ENCODE data around the gene BUD31.
"Not testable (repeated sequence)": the region's sequence is repeated elsewhere in the genome, so short reads cannot be mapped to it uniquely, and the experiment has no call there.

Gene BUD31

GRCh38 chr7:99431756-99432540, 23.2 kb downstream of the BUD31 start:
- not testable (repeated sequence) for DNase-seq (ENCODE audit: low read depth in 2 of 2)

DNA sequence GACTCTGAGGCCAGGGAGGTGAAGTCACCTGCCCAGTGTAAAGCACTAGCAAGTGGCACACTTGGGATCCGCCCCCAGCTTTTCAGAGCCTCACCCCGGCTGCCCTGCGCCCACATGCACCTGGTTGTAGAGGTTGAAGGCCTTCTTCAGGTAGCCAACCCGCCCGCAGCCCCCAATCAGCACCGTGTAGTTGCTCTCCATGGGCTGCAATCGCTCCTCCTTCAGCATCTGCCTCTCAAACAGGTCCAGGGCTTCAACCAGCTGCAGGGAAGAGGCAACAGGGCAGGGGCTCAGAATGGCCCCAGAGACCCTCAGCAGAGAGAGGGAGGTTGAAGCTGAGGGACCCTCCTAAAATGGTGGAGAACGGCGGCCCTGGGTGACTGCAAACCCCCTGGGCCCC, 24.4 kb downstream of the BUD31 start:
- no peak for DNase-seq (ENCODE audit: low read depth in 2 of 2)

- no peak for DNase-seq (ENCODE audit: low read depth in 2 of 2)
These were observed 29.3 kb downstream of the BUD31 start for GRCh38 chr7:99437946-99438572.

- peak; percentile 80 to 85 for DNase-seq (ENCODE audit: low read depth in 2 of 2)
These were observed 30.1 kb downstream of the BUD31 start, which contains the start of the genes CPSF4 and PTCD1 for GRCh38 chr7:99438573-99439480. CPSF4 (plus strand) TSS chr7:99438943; CDS start chr7:99439083, 140 bp downstream. PTCD1 (minus strand) TSS chr7:99438798; CDS start chr7:99435242, 3,556 bp downstream.

DNA sequence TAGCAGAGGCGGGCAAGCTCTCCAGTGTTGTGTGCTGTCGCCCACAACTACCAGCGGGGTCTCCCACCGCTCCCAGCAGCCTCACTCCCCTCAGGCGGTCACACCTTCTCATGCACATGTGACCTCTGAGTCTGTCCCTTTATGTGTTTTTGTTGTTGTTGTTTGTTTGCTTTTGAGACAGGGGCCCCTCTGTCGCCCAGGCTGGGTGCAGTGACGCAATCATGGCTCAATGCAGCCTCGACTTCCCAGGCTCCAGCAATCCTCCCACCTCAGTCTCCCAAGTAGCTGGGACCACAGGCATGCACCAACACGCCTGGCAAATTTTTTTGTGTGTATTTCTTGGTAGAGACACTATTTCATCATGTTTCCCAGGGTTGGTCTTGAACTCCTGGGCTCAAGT, 31.4 kb downstream of the BUD31 start:
- DNase-seq (ENCODE audit: low read depth in 2 of 2), result no peak

GRCh38 chr7:99446096-99446495, 37.3 kb downstream of the BUD31 start:
- no peak for DNase-seq (ENCODE audit: low read depth in 2 of 2)

GRCh38 chr7:99447943-99448342, 39.2 kb downstream of the BUD31 start:
- no peak for DNase-seq (ENCODE audit: low read depth in 2 of 2)

- DNase-seq (ENCODE audit: low read depth in 2 of 2), result no peak
These were observed 40.1 kb downstream of the BUD31 start for GRCh38 chr7:99448855-99449254.

DNA sequence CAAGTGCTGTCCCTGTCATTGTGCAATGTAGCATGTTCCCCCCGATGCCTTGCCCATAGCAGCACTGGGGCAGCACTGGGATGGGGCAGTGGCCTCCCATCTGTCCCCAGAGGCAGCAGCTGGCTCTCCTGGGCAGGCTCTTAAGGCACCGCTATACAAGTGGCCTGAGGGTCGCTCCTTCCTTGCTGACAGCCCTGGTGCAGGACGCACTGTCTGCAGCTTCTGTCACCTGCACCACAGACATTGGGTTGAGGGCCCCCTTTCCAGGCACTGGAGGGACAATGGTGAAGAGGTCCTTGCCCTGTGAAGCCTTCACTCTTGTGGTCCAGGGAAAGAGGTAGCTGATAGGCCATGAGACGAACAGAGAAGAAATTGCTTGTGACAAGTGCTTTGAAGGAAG, 40.6 kb downstream of the BUD31 start:
- DNase-seq (ENCODE audit: low read depth in 2 of 2), result no peak

- no peak for DNase-seq (ENCODE audit: low read depth in 2 of 2)
These were observed 43.2 kb downstream of the BUD31 start for GRCh38 chr7:99451936-99452335.

DNA sequence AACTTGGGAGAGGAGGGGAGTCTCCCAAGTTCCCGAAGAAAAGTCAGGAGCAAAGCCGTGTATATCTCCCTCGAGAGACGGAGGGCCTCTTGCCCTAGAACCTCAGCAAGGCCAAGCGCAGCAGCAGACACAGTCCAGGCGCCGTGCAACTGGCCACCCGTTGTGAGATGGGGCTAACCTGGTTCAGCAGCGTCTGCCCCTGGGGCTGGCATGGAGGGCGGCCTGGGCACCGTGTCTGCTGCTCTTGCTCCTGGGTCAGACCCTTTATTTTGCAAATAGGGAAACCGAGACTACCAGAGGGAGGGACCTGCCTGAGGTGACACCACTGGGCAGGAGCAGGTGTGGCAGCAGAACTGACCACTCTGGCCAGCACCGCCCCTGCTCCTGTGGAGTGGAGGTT, 43.8 kb downstream of the BUD31 start:
- no peak for DNase-seq (ENCODE audit: low read depth in 2 of 2)

DNA sequence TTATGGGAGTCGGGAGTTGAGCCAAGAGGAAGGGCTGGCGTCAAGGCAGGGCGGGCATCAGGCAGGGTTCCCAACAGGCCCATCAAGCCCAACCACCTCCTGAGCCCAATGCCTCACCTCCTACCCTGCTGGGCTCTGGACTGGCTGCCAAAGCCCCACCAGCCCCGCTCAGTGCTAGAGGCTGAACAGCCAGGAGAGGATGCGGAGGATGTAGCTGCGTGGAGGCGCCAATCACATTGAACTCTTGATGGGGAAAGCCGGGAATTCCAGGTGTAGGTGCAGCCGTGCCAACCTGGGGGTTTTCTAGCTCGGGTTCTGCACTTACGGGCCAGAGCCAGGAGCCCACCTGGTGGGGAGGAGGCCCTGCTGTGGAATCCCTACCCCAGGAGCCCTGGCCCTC, 44.3 kb downstream of the BUD31 start:
- no peak for DNase-seq (ENCODE audit: low read depth in 2 of 2)

- no peak for DNase-seq (ENCODE audit: low read depth in 2 of 2)
These were observed 47.1 kb downstream of the BUD31 start for GRCh38 chr7:99455874-99456273.

GRCh38 chr7:99456288-99456687, 47.5 kb downstream of the BUD31 start:
- DNase-seq (ENCODE audit: low read depth in 2 of 2), result no peak

GRCh38 chr7:99457050-99457649, 48.4 kb downstream of the BUD31 start:
- DNase-seq (ENCODE audit: low read depth in 2 of 2), result no peak

GRCh38 chr7:99457650-99458493, 49.1 kb downstream of the BUD31 start:
- no peak for DNase-seq (ENCODE audit: low read depth in 2 of 2)

DNA sequence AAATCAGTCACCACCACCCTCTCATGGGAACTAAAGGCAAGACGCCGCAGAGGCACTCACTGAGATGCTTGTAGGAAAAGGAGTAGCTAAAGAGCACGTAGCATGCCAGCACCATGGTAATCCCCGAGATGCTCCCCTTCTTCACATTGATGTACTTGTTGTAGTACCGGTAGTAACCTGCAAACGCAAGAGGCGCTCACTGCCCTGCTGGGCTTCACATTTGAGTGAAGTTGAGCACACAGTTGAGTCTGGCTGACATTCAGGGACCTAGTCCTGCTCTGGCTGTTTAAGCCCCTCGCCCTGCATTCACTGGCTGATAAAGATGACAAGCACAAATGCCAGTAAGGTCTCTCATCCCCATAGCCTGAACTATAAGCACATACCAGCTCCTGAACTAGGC, 50.3 kb downstream of the BUD31 start:
- DNase-seq (ENCODE audit: low read depth in 2 of 2), result no peak

- no peak for DNase-seq (ENCODE audit: low read depth in 2 of 2)
These were observed 51.9 kb downstream of the BUD31 start for GRCh38 chr7:99460651-99461050.

DNA sequence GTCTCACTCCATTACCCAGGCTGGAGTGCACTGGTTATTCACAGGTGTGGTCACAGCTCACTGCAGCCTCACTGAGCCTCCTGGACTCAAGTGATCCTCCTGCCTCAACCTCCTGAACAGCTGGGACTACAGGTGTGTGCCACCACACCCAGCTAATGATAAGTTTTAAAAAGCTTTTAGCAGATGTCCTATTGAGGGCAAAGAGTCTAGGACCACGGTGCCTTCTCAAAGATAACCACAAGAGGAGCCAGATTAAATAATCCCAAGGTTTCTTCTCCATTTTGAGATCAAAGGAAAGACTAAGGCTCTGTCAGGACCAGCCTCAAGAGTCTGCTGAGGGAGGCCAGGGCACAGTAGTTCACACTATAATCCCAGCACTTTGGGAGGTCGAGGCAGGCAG, 52.5 kb downstream of the BUD31 start:
- DNase-seq (ENCODE audit: low read depth in 2 of 2), result no peak

- no peak for DNase-seq (ENCODE audit: low read depth in 2 of 2)
These were observed 56.6 kb downstream of the BUD31 start for GRCh38 chr7:99465421-99465768.

DNA sequence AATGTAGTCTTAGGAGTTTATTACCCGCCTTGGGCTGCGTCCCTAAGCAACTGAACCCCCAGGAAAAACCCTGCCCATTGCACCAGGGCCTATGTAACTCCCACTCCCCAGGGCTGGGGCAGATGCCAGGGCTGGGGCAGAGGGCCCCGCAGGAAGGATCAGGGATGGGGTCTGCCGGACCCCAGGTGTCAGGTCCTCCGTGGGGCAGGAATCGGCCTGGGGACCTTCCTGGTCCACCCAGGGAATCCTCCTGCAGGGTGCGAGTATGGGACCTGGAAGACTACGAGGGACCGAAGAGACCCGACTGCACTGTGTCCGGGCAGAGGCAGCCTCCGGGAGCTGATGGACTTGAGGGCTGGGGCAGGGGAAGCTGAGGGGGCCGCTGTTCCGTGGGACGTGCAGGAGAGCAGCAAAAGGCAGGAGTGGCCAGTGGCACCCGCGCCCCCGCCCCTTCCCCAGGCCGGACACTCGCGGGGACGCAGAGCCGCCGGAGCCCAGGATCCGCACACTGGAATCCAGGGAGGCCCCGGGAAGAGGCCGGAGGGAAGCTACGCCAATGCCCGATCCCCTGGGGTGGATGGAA, 59.7 kb downstream of the BUD31 start:
- no peak for DNase-seq (ENCODE audit: low read depth in 2 of 2)
